HG02763 (cell line): ENCODE data around the gene SNRK.

Experiments
- ATAC-seq: cut with Tn5 transposase; IDR thresholded peaks from one replicate; pipeline ENCODE4 v1.9.1; 2021; ENCODE audit warnings: mild to moderate bottlenecking, moderate library complexity; ENCODE audit not compliant: unreplicated experiment

Gene SNRK

GRCh38 chr3:43309372-43310305 lies 23.3 kb downstream of the SNRK start:
- ATAC-seq = no peak

GRCh38 chr3:43316783-43317460 lies 30.6 kb downstream of the SNRK start:
- no peak for ATAC-seq

DNA sequence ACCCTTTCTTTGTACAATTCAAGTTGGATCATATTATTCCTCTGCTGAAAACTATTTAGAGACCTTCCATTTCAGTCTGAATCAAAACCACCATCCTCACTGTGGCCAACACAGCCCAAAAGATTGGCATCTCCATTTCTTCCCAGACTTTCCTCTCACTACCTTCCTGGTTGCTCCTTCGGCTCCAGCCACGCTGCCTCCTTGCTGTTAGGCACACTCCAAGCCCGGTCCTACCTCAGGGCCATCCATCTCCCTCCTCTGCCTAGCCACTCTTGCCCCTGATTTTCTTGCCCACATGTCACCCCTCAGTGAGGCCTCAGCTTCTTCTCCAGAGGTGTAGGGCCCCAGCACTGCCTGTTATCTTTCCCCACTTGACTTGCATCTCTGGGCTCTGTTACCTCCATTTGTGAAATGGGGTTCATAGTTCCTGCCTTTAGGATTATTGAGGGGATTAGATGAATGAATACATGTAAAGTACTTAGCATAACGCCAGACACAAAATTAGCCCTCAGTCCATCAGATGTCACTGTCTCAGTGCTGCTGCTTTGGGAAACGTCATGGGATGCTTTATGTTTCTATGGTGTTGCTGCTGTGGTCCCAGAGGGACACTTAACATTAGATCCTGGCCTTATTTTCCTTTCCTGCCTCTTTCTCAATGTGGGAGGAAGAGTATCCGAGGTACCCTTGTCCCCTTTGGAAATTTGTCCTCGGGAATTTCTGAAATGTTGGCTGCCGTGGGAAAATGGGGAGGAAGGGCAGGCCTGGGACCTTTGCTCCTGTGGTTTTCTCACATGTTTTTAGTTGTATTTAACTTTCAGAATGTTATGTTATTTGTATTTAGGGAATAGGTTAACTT lies 31.3 kb downstream of the SNRK start:
- no peak for ATAC-seq

GRCh38 chr3:43319376-43319775 lies 33.0 kb downstream of the SNRK start:
- no peak for ATAC-seq

DNA sequence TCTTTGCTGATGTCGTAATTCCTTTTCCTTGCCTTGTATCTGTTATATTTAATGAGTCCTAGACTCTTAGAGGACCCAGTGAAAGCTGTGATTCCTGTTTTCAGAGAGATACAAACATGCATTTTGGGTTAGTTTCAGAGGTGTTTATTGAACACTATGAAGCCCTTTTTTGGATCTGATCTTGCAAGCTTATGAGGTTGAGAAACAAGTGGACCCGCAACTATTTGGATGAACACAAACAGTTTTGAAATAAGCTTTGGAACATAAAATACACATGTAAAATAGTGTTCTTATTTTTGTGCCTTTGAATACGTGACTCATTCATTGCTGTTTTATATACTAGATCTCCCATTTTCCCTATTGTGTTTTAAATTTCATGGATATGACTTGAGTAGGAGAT lies 33.5 kb downstream of the SNRK start:
- ATAC-seq = no peak

DNA sequence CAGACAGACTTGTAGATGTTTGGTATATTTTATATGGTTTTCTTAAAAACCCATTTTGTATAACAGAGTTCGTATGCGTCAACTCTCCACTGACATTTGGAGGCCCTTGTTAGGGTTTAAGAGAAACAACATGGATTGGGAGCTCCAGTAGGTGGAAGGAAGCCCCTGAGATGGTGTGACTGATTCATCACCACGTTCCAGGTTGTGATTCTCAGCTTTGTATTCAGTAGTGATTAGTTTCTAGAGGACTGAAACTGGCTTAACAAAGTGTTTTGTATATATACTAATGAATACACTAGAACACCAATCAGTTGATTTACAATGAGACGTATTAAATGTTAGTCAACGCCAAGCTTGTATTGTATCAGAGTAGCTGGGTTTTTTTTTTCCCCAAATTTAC lies 33.9 kb downstream of the SNRK start:
- ATAC-seq = no peak

- ATAC-seq = no peak
Observed at GRCh38 chr3:43323541-43323940, 37.2 kb downstream of the SNRK start.

GRCh38 chr3:43326891-43327581 lies 40.7 kb downstream of the SNRK start:
- no peak for ATAC-seq

DNA sequence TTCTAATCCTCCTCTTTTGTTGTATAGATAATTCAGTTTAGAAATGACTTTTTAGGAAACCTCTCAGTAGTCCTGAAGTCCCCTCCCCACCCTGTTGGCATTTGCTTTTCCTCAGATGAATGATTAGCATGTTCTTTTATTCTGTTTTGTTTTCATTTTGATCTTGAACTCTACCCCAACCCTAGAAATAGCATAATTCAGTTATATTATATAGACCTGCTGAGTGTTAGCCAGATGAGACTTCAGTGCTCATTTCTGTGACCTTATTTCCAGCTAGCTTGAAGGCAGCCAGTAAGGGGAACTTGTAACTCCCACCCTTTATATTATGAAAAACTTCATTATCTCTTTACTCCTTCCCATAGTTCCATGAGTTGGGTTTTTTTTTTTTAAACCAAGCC lies 41.2 kb downstream of the SNRK start:
- no peak for ATAC-seq

GRCh38 chr3:43328653-43329052 lies 42.3 kb downstream of the SNRK start:
- no peak for ATAC-seq

- no peak for ATAC-seq
Observed at GRCh38 chr3:43330981-43331380, 44.6 kb downstream of the SNRK start.

DNA sequence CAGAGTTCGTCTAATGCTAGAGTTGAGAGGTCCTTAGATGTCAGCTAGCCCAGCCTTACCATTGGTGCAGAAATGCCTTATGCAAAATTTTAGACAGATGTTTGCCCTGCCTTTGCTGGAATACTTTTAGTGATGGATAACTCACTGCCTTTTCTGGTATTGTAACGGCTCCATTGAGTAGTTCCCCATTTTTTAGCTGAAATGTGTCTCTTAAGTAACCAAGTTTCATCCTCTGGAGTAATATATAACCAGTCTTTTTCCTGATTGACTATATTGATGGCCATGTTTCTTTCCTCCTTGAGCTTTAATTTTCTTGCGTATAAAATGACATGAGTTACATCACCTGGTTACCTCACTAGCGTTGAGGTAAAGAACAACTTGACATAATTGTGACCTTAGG lies 45.0 kb downstream of the SNRK start:
- ATAC-seq = no peak

- no peak for ATAC-seq
Observed at GRCh38 chr3:43334976-43335375, 48.6 kb downstream of the SNRK start.

- no peak for ATAC-seq
Observed at GRCh38 chr3:43335799-43336198, 49.5 kb downstream of the SNRK start.

DNA sequence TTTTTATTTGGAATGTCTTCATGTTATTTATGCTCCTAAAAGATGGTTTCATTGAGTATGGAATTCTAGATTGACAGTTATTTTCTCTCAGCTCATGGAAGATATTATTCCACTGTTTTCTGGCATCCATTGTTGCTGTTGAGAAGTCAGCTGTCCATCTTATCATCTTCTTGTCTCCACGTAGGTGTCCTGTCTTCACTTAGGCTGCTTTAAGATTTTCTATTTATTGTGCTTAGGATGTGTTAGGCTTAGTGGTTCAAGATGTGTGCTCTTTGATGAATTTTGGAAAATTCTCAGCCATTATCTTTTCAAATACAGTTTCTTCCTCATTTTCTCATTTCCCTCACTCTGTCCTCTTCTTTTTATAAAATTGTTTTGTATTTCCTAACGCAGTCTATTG lies 52.0 kb downstream of the SNRK start:
- no peak for ATAC-seq

DNA sequence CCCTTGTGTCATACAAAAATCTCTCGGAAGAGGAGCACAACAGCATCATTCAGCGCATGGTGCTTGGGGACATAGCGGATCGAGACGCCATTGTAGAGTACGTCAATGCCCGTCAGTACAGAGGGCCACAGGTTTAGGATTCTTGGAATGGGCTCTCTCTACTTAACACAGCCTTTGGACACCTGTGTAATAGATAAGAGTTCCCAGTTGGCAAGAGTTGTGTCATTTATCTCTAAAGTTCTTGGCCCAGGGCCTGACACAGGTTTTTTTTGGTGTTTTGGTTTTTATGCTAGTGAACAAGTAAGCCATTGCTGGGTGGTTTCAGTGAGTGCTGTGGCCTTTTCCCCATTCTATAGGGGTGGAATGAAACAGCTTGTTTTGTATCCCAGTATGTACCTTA lies 54.1 kb downstream of the SNRK start:
- ATAC-seq = no peak

DNA sequence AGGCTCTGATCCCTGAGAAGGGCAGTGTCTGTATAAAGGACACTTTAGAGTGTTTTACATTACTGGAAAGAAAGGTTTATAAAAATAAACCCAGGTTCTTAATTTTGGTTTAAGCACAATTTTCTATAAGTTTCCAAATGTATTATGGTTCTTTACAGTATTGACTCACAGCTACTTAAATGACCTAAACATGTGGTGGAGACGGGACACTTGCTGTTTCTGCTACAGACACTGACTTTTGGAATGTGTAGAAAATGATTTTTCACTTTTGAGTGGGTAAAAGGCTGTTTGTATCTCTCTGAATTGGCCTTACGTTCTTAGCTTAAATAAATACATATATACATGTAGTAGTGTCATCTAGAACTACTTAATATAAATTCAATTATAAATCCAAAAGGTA lies 55.4 kb downstream of the SNRK start:
- no peak for ATAC-seq

DNA sequence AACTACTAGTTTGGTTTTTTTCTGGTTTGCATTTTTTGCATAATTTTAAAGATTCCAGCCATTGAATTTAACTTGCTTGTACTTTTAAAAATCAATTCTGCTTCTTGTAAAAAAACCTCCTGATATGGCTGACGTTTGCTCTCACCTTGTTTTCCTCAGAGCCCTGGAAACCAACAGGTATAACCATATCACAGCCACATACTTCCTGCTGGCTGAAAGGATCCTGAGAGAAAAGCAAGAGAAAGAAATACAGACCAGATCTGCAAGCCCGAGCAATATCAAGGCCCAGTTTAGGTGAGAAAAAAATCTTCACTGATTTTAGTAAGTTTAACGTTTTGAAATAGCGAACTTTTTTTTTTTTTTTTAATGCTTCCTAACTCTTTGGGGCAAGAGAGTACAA lies 56.8 kb downstream of the SNRK start:
- ATAC-seq = no peak

- ATAC-seq = no peak
Observed at GRCh38 chr3:43343815-43344214, 57.5 kb downstream of the SNRK start.

GRCh38 chr3:43344520-43344919 lies 58.2 kb downstream of the SNRK start:
- no peak for ATAC-seq

DNA sequence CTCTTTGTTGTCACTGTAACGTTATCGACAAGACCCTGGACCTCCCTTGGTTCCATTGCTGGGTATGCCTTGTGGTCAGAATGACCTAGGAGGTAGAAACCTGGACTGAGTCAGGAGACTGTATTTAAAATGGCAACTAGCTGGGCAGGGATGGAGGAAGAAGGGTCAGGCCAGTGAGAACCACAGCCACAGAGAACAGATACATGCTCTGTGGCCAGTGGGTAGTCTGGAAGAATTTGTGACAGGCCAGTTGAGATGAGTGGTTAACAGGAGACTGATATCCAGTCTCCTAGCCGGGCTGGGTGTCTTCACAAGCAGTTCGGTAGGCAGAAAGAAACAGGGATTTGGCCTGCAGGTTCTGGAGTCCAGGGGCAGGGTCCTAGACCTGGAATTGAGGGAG lies 58.9 kb downstream of the SNRK start:
- no peak for ATAC-seq
